HCT116 (cell line): ENCODE results near the gene ROBO1.

Experiments used
- EZH2 ChIP-seq: fragments of 200-600 bp; sonication (generic); IDR thresholded peaks from 2 replicates; pipeline ENCODE4 v1.6.1; 2017; ENCODE audit warnings: antibody characterized with exemption, mixed run types
- JUND ChIP-seq: IDR thresholded peaks from 2 replicates; pipeline ENCODE4 v1.6.1; 2012
- POLR2A ChIP-seq: IDR thresholded peaks from 2 replicates; pipeline ENCODE4 v1.7.0; 2011; ENCODE audit warnings: borderline replicate concordance; ENCODE audit not compliant: insufficient read depth, insufficient read length; ENCODE audit errors: extremely low read depth
- POLR2AphosphoS5 ChIP-seq: IDR thresholded peaks from 2 replicates; pipeline ENCODE4 v1.6.1; 2011; ENCODE audit warnings: mild to moderate bottlenecking, low read depth, low read length, moderate library complexity
- RAD21 ChIP-seq: IDR thresholded peaks from 2 replicates; pipeline ENCODE4 v1.6.1; 2012; ENCODE audit warnings: low read depth, mild to moderate bottlenecking
- ZFX ChIP-seq: fragments of 450-650 bp; IDR thresholded peaks from 2 replicates; pipeline ENCODE4 v1.6.1; 2017
- ZNF274 ChIP-seq: fragments of 200-500 bp; sonication (Bioruptor generic); IDR thresholded peaks from 2 replicates; pipeline ENCODE4 v1.6.1; 2014; ENCODE audit warnings: mild to moderate bottlenecking, low read depth, low read length, inconsistent platforms
- TF ChIP-seq, protein P1 (sequence below), 3 experiments: fragments of 200-600 bp in 1 of 3; sonication (generic) in 1 of 3; IDR thresholded peaks in 2 of 3; conservative IDR thresholded peaks in 1 of 3; 2 replicates each; pipeline ENCODE4 v1.5.1; 2012 to 2017; ENCODE audit warnings: low read depth in 2 of 3, low read length in 2 of 3, antibody characterized with exemption in 1 of 3, borderline replicate concordance in 1 of 3, control low read depth in 1 of 3, mild to moderate bottlenecking in 1 of 3, mixed read lengths in 1 of 3, mixed run types in 1 of 3, moderate library complexity in 1 of 3; ENCODE audit not compliant: insufficient read depth in 1 of 3
- TF ChIP-seq, protein P2 (sequence below): IDR thresholded peaks from 2 replicates; pipeline ENCODE4 v1.6.1; 2012

DNA sequence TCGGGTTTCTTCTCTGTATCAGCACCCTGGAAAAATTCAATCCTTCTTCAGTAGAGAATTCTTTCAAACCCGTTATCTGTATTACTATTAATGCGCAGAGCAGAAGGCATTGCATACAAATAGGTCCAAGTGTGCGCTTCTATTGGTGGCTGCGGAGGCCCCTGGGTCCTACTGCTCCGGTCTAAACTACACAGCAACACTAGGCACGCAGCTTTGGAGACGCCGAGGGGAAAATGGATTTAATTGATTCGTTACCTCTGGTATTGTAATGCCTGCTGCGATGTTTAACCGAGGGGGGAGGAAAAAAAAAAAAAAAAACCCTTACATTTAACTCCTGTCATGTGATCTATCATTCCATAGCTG is at the start of gene ROBO1:
- no peak for TF ChIP-seq EZH2
- TF ChIP-seq, protein P1, sequence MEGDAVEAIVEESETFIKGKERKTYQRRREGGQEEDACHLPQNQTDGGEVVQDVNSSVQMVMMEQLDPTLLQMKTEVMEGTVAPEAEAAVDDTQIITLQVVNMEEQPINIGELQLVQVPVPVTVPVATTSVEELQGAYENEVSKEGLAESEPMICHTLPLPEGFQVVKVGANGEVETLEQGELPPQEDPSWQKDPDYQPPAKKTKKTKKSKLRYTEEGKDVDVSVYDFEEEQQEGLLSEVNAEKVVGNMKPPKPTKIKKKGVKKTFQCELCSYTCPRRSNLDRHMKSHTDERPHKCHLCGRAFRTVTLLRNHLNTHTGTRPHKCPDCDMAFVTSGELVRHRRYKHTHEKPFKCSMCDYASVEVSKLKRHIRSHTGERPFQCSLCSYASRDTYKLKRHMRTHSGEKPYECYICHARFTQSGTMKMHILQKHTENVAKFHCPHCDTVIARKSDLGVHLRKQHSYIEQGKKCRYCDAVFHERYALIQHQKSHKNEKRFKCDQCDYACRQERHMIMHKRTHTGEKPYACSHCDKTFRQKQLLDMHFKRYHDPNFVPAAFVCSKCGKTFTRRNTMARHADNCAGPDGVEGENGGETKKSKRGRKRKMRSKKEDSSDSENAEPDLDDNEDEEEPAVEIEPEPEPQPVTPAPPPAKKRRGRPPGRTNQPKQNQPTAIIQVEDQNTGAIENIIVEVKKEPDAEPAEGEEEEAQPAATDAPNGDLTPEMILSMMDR (IDR thresholded peaks at IDR 0.05 in 2 of 3, conservative IDR thresholded peaks at IDR 0.05 in 1 of 3; ENCODE audit: borderline replicate concordance in 1 of 3, insufficient read depth in 1 of 3, low read depth in 2 of 3, low read length in 2 of 3) = no peak
- TF ChIP-seq, protein P2, sequence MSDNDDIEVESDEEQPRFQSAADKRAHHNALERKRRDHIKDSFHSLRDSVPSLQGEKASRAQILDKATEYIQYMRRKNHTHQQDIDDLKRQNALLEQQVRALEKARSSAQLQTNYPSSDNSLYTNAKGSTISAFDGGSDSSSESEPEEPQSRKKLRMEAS = no peak
- no peak for TF ChIP-seq POLR2AphosphoS5
- no peak for TF ChIP-seq POLR2A
- TF ChIP-seq RAD21 = no peak
- no peak for TF ChIP-seq JUND
- no peak for TF ChIP-seq ZFX
- TF ChIP-seq ZNF274 = no peak
